ENCODE measurements around the gene PHLDB1. TPM values are rescaled to one million over a fixed set of nuclear protein-coding genes. Genes with fewer than 3 reads are reported as not detected.

The PHLDB1 gene
- total and polyA plus RNA-seq, 2 of the 8 experiments (the other 6 are each of a cell fraction or from before 2014, with no cell fraction given), result 53.9 to 74.8 TPM

DNA sequence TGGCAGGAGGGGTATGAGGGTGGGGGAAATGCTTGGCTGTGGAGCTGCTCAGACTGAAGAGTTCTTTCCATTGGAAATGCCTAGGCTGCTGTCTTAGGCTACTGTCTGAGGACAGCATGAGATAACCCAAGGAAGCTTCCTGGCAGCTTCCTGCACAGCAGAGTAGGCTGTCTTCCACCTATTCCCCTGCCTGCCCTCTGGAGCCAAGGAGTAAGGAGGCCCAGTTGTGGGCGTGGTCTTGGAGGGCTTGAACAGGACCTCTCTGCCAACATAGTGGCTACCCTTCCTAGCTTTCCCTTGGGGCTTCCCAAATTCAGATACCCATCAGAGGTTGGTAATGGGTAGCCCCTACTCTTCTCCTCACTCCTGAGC, 25.9 kb downstream of the PHLDB1 start (continued):
- TF ChIP-seq, protein P1, sequence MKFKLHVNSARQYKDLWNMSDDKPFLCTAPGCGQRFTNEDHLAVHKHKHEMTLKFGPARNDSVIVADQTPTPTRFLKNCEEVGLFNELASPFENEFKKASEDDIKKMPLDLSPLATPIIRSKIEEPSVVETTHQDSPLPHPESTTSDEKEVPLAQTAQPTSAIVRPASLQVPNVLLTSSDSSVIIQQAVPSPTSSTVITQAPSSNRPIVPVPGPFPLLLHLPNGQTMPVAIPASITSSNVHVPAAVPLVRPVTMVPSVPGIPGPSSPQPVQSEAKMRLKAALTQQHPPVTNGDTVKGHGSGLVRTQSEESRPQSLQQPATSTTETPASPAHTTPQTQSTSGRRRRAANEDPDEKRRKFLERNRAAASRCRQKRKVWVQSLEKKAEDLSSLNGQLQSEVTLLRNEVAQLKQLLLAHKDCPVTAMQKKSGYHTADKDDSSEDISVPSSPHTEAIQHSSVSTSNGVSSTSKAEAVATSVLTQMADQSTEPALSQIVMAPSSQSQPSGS (IDR thresholded peaks at IDR 0.05; ENCODE audit: low read length), result no peak
- no peak for TF ChIP-seq KDM1A (IDR thresholded peaks at IDR 0.05; ENCODE audit: borderline replicate concordance, low read length)
- TF ChIP-seq CBX5 (IDR thresholded peaks at IDR 0.05; ENCODE audit: low read depth, low read length), result no peak
- TF ChIP-seq POLR2A (IDR thresholded peaks at IDR 0.05; ENCODE audit: control extremely low read depth in 1 of 2, low read depth in 2 of 2, low read length in 2 of 2), result no peak
- no peak for TF ChIP-seq EZH2 (IDR thresholded peaks at IDR 0.05; ENCODE audit: low read depth, low read length, severe bottlenecking)

All from H1 (cell line).